Left ventricle myocardium superior (tissue), 1 donor: Measurements from ENCODE around the gene AMACR. TPM values are rescaled to one million over a fixed set of nuclear protein-coding genes. Genes with fewer than 3 reads are reported as not detected.
A peak's percentile ranks its signal among the peaks of the same experiment; 100 is the strongest.
"Not testable (repeated sequence)": the region's sequence is repeated elsewhere in the genome, so short reads cannot be mapped to it uniquely, and the experiment has no call there.

Experiments used
- ATAC-seq: fragments of 200-7000 bp; cut with Tn5 transposase; one replicate; pipeline ENCODE4 v1.9.1; 2020; ENCODE audit warnings: mild to moderate bottlenecking, moderate library complexity
- DNase-seq: peaks from one replicate; pipeline ENCODE4 v3.0.0-alpha.2; 2020
- intact Hi-C: fragments of 100-400 bp; cut with micrococcal nuclease; formaldehyde crosslinking; loops from one replicate; pipeline ENCODE4 v1.11.0; 2022
- total RNA-seq: library from RNA; stranded (reverse); fragmentation: NEBNext Ultra II Directional; extraction: Animal tissue kit (Norgen Biotek cat#: 25700); gene quantifications from one replicate; pipeline ENCODE4 v1.2.1, GENCODE V29; 2021
- donor health status: DM: no; HTN: yes; CAD: no; lungs with severe emphysema.

Gene AMACR
- total RNA-seq, 1 donor from 2014 or later, result 6.5 TPM

DNA sequence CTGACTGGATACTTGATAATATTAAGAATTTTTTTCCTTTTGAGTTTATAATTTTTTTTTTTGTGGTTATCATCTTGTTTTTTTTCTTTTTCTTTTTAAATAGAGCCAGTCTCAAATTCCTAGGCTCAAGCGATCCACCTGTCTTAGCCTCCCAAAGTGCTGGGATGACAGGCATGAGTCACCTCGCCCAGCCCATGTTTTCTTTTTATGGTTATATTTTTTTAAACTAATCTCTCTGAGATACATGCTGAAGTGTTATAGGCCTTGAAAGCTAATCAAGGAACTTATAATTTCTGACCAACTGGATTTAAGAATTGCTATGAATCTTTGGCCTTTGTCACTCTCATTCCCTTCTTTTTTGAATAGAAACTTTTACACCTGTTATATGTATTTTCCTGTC, 6.8 kb upstream of the AMACR start:
- DNase-seq, result no peak
- intact Hi-C loops, result no loop called here
- no peak for ATAC-seq

DNA sequence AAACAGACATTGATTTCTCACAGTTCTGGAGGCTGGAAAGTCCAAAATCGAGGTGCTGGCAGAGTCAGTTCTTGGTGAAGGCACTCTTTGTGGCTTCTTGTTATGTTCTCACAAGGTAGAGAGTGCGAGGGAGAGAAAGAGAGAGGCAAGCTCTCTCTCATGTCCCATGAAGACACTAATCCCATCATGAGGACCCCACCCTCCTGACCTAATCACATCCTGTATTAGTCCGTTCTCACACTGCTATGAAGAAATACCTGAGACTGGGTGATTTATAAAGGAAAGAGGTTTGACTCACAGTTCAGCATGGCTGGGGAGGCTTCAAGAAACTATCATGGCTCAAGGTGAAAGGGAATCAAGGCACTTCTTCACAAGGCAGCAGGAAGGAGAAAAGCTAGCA, 5.7 kb upstream of the AMACR start:
- no peak for DNase-seq
- no peak for ATAC-seq
- intact Hi-C loops, result no loop called here

DNA sequence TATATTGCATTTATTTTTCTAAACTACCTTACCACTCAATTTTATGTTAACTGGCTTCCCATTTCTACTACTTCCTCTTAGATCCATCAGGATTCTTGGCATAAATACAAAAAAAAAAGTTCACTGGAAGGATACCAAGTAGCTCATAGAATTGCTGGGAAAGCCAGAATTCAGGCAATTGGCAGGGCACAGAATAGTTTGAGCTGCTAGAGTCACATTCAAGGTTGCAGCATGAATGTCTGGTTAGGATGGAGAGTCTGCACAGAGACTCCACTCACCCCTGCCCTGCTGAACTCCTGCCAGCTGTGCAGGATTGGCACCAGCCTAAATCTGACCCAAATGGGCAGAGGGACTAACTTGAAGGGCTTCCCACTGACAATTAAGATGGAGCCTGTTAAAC, 4.9 kb upstream of the AMACR start:
- intact Hi-C loops, result no loop called here
- DNase-seq, result no peak
- no peak for ATAC-seq

DNA sequence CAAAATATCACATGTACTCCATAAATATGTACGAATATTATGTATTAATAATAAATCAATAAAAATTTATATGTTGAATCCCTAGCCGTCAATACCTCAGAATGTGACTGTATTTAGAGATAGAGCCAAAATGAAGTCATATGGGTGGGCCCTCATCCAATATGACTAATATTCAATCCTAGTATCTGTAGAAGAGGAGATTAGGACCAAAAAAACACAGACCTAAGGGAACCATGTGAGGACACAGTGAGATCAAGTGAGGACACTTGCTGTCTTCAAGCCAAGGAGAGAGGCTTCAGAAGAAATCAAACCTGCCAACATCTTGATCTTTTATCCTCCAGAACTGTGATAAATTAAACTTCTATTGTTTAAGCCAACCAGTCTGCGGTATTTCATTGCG, 3.7 kb upstream of the AMACR start:
- intact Hi-C loops, result no loop called here
- ATAC-seq (no peak), DNase-seq (no peak)

DNA sequence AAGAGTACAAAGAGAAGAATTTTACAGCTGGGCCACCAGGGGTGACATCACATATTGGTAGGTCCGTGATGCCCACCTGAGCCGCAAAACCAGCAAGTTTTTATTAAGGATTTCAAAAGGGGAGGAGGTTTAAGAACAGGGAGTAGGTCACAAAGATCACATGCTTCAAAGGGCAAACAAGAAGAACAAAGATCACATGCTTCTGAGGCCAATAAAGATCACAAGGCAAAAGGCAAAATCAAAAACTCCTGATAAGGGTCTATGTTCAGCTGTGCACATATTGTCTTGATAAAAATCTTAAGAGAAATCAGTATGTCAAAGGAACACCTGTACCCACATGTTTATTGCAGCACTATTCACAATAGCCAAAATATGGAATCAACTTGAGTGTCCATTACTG, 2.3 kb upstream of the AMACR start:
- intact Hi-C loops, ATAC-seq, DNase-seq: not testable (repeated sequence)

DNA sequence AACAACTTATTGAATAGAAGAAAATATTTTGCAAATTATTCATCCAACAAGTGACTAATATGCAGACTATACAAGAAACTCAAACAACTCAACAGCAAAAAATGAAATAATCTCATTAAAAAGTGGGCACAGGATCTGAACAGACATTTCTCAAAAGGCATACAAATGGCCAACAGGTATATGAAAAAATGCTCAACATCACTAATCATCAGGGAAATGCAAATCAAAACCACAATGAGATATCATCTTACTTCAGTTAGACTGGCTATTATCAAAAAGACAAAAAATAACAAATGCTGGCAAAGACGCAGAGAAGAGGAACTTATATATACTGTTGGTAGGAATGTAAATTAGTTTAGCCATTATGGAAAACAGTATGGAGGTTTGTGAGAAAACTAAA, 1.8 kb upstream of the AMACR start:
- no peak for DNase-seq
- ATAC-seq, result no peak
- intact Hi-C loops, result no loop called here

DNA sequence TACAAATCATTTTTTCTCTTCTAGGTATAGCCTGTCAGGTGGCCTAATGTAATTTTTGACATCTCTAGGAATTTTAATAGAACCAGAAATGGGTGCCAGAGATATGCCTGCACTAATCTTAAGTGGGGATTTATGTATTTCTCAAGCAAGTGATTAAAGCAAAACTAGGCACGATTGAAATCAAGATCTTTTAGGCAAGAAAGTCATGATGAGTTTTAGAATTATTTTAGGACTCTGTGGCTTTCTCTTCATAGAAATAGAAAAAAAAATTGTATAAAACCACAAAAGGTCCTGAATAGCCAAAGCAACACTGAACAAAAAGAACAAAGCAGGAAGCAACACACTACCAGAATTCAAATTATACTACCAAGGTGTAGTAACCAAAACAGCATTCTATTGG, 952 bp upstream of the AMACR start:
- ATAC-seq (no peak), DNase-seq (no peak)
- intact Hi-C loops, result no loop called here

DNA sequence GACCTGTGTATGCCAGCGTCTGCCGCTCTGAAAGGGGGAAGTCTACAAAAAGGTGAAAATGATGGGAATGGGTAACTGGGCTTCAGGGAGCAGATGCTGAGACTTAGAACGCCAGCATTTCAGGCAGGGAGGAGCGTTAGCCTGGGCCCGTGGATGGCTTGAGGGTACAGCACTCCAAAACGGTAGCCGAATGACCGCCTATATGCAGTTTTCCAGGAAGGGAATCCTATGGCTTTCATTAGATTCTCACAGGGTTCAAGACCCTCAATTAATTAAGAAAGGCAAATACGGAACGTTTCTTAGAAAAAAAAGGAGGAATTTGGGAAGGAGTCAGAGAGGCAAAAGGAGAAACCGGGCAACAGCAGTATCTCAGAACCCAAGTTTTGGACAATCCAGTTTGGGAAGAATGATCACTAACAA, 639 bp downstream of the AMACR start:
- ATAC-seq, result peak; percentile 35
- peak; percentile 31 for DNase-seq
- intact Hi-C loops, result no loop called here

DNA sequence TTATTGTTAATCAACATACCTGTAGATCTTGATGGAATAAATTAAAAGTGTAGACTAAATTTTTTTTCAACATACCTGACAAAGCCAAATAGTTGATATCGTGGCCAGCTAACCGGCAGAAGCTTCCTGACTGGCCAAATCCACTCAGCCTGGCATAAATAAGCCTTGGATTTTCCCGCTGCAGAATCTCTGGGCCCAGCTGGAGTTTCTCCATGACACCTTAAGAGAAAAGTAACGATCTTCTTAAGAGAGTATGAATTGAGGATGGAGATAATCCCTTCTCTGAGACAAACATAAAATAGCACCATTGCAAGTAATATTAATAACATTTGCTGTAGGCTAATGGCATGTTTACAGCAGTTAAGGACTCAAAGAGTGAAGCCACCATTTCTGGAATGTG, 2.2 kb downstream of the AMACR start:
- DNase-seq (no peak), ATAC-seq (no peak)

DNA sequence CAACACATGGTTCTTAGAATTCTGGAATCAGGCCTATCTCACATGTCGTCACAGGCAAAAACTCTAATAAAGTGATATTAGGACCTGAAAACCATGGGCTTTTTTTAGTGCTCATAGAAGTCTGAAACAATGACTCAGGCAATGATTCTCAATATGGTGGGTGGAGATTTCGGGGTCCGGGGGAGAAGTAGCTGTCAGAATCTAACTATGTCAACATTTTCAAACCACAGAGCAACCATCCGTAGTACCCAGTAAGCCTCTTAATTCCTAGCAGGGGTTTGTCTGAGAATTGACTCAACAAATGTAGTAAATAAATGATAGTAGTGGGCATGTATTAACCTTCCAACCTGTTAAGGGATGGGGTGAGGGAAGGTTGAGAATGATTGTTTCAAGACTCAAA, 2.6 kb downstream of the AMACR start:
- intact Hi-C loops, result no loop called here
- ATAC-seq, result no peak

More for the DNA sequence above, 2.2 kb downstream of the AMACR start:
- intact Hi-C loops, result no loop called here

DNA sequence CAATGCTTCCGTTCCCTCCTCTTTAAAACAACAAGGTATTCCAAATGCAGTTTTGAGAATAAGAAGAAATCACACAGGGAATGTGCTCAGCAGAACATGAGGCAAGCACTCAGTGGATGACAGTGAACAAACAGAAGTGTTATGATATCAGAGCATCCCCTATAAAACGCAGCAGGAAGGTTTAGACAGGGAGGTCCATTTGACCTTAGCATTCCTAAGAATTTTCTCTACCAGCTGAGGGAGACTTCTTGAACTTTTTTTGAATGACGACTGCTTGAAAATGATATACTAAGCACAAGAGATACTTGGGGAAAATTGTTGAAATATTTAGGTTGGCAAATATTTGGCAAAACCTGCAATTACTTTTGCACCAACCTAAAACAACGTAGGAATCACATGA, 3.9 kb downstream of the AMACR start:
- intact Hi-C loops, result no loop called here
- ATAC-seq (no peak), DNase-seq (no peak)

More for the DNA sequence above, 2.6 kb downstream of the AMACR start:
- no peak for DNase-seq

DNA sequence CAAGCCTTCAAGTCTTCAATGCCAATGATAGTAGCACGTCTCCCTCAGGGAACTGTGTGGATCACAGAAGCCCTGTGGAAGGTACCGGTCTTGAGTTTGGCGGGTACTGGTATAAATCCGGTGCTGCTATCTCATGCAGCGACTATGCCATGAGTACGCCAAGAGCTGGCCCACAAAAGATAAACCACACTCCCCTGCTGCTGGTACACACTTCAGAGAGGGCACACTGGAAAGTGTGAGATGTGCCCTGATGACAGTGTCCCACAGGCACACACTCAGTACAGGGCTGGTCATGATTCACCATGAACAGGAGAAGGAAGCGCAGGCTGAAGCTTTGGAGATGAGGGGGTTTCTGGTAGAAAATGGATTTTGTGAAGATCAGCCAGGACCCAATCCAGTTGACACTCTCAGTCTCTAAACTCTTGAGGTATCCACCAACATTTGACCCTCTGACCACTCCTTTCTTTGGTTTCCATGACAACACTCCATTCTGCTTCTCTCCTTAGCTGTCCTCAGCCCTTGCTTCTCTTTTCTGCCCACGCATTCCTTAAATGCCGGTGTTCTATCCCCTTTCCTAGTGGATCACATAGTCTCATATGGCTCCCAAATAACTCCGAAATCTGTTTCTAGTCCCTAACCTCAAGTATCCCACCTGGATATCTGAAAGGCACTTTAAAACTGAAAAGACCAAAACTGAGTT, 5.1 kb downstream of the AMACR start:
- ATAC-seq (peak; percentile 39), DNase-seq (no peak)
- intact Hi-C loops, result no loop called here

DNA sequence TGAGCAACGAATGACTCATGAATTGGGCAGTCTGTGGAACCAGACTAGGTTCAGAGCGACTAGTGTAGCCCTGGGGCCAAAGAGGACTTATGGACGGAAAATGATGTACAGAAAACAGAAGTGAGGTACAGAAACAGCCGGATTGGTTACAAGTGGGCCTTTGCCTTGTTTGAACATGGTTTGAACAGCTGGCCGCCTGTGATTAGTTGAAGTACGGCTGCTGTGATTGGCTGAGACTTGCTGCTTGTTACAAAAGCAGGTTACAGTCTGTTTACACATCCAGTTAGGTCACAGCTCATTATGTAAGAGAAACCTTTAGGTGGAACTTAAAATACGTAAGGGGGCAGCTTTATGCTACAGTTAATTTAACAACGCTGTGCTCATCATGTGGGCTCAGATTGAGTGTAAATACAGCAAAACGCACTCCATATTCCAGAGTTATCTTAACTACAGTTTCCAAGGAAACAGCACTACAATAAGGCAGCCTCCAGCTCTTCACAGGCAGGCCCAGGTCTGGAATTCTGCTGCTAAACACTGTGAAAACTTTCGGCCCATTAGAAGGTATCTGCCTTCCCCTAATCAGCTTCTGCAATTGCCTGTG, 6.5 kb downstream of the AMACR start:
- ATAC-seq (no peak), DNase-seq (no peak)
- intact Hi-C loops, result no loop called here

DNA sequence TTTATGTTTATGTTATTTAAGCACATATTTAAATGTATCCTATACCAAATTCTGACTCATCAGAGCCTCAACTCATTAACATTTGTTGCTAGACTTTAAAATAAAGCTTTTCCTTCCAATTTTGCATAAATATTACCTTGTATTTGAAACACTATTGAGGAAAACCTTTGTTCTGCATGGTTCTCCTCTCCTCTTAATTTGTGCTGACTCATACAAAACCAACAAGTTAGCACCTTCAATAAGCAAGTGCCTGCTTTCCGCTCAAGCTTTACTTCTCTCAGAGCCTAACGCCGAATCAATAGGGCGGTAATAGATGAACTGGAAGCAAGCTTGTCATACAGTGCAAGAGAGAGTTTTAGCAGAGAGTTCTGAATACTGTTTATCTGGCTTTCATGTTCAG, 7.9 kb downstream of the AMACR start:
- no peak for ATAC-seq
- no peak for DNase-seq

DNA sequence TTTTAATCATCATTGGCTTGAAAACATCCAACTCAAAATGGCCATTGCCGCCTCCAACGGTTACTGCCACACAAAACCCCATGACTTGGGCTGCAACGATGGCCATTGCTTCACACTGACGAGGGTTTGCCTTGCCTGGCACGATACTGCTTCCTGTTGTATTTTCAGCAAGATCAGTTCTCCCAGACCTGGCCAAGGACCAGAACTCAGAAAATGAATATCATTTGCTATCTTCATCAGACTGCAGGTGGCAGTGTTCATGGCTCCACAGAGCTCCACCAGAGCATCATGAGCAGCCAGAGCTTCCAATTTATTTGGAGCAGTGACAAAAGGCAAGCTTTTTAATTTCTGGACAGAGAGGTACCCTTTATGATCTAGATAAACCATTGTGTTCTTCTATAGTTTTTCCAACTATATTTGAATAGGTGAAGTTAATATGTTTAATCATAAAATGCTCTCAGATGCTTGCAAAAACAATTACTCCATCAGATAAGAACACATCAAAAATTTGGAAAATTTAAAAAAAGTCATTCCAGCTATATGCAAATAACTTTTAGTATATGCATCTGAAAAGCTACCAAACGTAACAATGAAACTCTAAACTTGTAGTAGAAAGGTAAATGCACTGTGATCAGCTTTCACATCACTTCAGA, 10.4 kb downstream of the AMACR start:
- intact Hi-C loops, result no loop called here
- ATAC-seq, result peak; percentile 78
- peak; percentile 38 for DNase-seq

More for the DNA sequence above, 7.9 kb downstream of the AMACR start:
- intact Hi-C loops, result no loop called here

DNA sequence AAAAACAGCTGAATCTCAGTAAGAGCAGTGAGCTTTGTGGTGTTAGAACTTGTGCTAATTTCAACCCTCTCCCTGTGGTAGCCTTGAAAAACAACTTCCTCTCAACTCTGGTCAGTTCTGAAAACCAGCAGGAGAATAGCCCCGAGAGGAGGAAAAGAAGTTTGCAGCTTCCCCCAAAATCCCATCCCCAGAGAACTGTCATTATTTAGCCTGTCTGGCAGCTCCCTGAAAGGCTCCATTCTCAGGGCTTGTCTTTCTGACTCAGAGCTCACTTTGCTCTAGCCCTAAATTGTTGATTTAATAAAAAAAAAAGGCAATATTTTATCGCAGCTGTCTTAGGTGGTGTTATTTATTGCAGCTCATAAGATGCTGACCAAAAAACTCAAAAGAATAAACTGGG, 12.0 kb downstream of the AMACR start:
- no peak for ATAC-seq
- no peak for DNase-seq
- intact Hi-C loops, result no loop called here

DNA sequence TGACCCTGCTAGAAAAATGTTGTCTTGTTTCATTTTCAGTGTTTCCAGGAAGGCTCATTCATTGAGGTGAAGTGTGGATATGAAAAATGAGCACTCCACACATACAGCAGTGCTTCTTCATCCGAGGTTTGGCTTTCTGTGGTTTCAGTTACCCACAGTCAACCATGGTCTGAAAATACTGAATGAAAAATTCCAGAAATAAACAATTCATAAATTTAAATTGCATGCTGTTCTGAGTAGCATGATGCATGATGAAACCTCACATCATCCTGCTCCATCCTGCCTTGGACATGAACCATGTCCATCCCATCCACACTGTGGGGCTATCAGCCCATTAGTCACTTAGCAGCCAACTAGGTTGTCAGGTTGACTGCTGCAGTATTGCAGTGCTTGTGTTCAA, 13.0 kb downstream of the AMACR start:
- ATAC-seq (no peak), DNase-seq (no peak)
- intact Hi-C loops, result no loop called here

DNA sequence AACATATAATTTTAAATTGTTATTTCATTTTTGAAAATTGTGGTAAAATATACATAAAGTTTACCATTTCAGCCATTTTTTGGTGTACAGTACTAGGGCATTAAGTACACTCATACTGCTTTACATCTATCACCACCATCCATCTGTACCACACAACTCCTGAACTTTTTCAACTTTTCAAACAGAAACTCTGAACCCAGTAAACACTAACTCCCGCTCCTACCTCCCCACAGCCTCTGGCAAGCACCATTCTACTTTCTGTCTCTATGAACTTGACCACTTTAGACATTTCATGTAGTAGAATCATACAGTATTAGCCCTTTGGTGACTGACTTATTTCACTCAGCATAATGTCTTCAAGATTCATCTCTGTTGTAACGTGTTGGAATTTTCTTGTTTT, 15.0 kb downstream of the AMACR start:
- DNase-seq, result no peak
- intact Hi-C loops, result no loop called here
- no peak for ATAC-seq

DNA sequence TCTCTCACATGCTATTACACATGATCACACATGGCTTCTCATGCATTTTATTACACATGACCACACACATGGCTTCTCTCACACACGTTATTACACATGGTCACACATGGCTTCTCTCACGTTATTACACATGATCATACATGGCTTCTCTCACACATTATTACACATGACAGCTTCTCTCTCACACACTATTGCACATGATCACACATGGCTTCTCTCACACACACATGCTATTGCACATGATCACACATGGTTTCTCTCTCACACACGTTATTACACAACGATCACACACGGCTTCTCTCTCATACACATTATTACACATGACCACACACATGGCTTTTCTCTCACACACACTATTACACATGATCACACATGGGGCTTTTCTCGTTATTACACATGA, 22.4 kb downstream of the AMACR start:
- no peak for DNase-seq
- no peak for ATAC-seq
- intact Hi-C loops, result no loop called here

DNA sequence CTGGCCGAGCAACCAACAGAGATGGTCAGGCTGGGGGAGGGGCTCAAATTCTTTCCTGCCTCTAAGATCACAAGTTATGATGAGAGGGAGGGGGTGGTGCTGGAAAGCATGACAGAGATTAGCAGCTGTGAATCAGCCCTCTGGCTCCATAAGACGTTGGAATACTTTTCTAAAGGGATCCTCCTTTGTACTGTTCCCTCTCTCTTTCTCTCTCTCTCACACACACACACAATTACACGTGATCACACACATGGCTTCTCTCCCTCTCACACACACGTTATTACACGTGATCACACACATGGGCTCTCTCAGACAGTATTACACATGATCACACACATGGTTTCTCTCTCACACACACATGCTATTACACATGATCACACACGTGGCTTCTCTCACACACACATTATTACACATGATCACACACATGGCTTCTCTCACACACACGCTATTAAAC, 23.2 kb downstream of the AMACR start, which contains the start of gene SLC45A2:
TSS of gene SLC45A2 (minus strand) at position 23 of the 454 bp plus-strand sequence. CDS start 110 bp downstream, outside the sequence.
- intact Hi-C loops, result no loop called here
- no peak for ATAC-seq

DNA sequence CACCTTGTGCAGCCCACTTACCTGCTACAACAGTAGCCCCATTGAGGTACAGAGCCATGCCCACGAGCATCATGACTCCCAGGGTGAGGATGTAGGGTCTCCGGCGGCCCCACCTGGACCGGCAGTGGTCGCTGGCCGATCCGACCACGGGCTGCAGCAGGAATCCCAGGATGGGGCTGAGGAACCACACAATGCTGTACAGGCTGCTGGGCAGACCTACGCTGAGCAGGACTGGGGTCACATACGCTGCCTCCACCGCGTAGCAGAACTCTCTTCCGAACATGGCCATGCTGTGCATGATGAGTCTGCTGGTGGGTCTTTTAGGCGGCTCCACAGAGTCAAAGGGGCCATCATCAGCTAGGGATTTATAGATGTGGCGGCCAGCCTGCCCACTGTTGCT, 23.7 kb downstream of the AMACR start:
- ATAC-seq (no peak), DNase-seq (no peak)
- intact Hi-C loops, result no loop called here

More for the DNA sequence above, 23.2 kb downstream of the AMACR start, which contains the start of gene SLC45A2:
- DNase-seq, result no peak
